Stimulated activated CD8-positive, alpha-beta memory T cell treated with anti-CD3 and anti-CD28 coated beads, Interleukin-7, amount 100 ng/mL, for 1 hour (primary cell): ENCODE data around the gene TLCD3B.
"Not testable (repeated sequence)": the region's sequence is repeated elsewhere in the genome, so short reads cannot be mapped to it uniquely, and the experiment has no call there.

ENCODE experiments used
- DNase-seq, 2 donors: peaks; one replicate each; pipeline ENCODE4 v3.0.0-alpha.2; 2020; ENCODE audit warnings: low read depth in 2 of 2

The TLCD3B gene

DNA sequence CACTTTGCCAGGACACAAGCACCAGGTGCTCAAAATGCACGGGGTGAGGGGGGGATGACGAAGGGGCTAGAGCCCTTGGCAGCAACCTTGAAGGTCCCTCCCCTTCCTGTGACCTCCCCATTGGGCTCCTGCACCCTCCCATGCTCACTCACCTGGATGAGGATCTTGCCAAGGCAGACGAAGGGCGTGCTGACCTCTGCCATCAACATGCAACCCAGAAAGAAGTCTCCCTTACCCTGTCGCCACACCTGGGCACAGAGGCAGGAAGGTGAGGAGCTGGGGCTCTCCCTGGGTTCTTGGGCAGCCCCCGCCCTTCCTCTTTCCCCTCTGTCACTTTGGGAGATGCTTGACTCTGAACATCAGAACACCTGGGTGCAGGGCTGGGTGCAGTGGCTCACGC, 5.5 kb downstream of the TLCD3B start:
- no peak for DNase-seq

DNA sequence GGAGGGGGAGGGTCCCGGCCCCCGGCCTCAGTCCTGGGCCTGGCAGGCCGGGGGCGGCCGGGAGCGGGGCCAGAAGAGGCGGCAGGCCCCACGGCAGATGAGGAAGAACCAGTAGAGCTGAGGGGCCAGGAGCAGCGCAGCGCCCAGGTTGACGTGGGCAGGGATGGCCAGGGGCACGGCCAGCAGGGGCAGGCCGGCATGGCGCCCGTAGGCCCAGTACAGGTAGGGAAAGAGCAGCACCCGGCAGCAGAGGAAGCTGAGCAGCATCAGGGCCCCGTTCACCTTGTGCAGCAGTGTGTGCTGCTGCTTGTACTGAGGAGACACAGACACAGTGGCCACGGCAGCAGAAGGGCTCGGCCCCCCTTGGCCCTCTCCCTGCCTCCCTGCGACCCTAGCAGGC, 5.9 kb downstream of the TLCD3B start:
- no peak for DNase-seq

DNA sequence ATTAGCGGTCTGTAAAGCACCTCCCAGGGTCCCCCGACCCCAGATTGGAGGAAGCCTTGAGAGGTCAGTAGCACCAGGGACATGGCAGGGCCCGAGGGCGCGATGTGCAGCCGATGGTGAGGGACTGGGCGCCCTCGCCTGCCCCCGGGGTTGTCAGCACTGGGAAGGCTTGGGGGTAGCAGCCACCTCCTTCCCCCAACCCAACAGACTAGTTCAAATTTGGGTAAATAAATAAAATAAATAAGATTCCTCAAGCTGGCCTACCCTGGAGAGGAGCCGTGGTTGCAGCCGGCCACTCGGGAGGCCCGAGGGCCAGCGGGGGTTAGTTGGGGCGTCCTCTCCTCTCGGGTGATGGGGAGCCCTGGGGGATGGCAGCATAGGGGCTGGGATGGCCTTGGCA, 6.6 kb downstream of the TLCD3B start:
- DNase-seq = no peak

DNA sequence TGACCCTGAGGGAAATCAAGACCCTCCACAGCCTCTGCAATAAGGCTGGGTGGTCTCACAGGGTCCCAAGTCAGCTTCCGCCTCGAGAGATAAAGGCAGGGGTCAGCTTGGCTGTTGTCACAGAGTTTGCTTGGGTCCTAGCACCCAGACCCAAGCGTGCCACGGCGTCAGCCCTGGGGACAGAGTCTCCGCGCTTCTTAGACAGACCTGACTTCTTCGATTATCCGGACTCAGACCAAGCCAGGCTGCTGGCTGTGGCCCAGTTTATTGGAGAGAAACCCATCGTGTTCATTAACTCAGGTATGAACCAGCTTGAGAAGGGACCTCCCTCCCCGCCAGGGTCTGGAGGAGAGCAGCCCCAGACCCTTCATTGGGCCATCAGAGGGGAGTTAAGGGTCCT, 7.5 kb downstream of the TLCD3B start:
- DNase-seq = no peak

DNA sequence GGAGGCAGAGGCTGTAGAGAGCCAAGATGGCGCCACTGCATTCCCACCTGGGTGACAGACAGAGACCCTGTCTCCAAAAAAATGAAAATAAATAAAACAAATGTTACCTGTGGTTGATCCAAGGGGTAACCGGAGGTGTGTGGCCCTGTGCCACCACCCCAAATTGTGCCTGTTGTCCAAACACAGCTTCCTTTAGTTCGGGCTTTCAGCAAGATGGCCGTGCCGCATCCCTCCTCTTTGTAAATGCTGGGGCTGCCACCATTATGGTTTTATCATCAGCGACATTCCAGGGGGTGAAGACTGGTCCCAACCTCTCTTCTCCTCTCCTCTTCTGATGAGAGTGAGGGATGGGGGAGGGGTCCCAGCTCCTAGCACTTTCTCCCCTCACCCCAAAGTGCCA, 8.2 kb downstream of the TLCD3B start, which contains the start of gene C16orf92:
Gene C16orf92 (plus strand): TSS at position 312 of the 400 bp plus-strand sequence. CDS start 143 bp downstream, outside the sequence.
- no peak for DNase-seq

DNA sequence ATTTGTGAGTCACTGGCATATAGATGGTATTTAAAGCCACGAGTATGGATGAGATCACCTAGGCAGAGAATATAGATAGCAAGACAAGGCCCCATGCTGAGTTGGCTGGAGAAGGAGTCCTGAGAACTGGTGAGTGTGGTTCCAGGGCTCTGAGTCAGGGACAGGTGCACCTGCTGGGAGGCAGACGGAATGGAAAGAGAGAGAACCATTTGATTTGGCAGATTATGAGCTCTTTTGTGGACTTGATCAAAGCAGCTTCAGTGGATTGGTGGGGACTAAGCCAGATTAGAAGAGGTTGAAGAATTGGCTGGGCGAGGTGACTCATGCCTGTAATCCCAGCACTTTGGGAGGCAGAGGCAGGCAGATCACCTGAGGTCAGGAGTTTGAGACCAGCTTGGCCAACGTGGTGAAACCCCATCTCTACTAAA, 12.3 kb downstream of the TLCD3B start:
- no peak for DNase-seq

DNA sequence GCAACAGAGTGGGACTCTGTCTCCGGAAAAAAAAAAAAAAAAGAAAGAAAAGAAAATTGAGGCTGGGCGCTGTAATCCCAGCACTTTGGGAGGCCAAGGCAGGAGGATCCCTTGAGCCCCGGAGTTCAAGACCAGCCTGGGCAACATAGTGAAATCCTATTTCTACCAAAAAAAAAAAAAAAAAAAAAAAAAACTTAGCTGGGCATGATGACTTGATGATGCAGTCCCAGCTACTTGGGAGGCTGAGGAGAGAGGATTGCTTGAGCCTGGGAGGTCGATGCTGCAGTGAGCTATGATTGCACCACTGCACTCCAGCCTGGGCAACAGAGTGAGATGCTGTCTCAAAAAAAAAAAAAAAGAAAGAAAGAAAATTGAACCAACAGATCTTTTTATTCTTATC, 13.1 kb downstream of the TLCD3B start:
- not testable (repeated sequence) for DNase-seq

DNA sequence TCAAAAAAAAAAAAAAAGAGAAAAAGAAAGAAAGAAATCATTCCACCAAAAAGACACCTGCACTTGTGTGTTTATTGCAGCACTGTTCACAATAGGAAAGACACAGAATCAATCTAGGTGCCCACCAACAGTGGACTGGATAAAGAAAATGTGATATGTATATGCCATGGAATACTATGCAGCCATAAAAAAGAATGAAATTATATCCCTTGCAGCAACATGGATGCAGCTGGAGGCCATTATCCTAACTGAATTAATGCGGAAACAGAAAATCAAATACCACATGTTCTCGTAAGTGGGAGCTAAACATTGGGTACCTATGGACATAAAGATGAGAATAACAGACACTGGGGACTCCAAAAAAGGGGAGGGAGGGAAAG, 13.8 kb downstream of the TLCD3B start:
- no peak for DNase-seq

DNA sequence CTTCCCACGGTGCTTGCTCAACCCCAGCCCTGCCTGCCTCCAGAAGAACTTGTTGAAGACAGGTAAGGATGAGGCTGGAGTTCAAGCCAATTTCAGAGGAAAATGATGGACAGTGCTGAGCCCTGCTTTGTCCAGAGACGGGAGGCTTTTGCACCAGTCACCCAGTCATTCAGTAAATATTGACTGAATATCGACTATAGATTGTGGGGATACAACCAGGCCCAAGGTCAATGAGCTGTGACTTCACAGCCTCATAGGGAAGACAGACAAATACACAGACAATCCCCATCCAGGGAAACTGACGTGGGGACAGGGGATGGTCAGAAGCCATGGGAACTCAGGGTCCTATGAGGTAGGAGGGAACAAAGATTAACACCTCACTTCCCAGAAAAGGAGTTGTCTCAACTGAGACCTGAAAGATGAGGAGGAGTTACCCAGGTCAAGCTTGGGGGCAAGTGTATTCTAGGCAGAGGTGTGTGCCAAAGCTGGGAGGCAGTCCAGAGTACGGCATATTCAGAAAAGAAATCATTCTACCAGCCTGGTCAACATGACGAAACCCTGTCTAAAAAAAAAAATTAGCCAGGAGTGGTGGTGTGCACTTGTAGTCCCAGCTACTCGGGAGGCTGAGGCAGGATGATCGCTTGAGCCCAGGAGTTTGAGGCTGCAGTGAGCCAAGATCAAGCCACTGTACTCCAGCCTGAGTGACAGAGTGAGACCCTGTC, 14.4 kb downstream of the TLCD3B start:
- DNase-seq = no peak

DNA sequence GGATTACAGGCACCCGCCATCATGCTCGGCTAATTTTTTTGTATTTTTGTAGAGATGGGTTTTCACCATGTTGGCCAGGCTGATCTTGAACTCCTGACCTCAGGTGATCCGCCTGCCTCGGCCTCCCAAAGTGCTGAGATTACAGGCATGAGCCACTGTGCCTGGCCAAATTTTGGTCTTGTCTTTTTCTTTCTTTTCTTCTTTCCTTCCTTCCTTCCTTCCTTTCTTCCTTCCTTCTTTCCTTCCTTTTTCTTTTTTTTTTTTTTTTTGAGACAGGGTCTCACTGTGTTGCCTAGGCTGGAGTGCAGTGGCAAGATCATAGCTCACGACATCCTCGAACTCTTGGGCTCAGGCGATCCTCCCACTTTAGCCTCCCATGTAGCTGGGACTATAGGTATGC, 15.6 kb downstream of the TLCD3B start:
- DNase-seq = not testable (repeated sequence)

DNA sequence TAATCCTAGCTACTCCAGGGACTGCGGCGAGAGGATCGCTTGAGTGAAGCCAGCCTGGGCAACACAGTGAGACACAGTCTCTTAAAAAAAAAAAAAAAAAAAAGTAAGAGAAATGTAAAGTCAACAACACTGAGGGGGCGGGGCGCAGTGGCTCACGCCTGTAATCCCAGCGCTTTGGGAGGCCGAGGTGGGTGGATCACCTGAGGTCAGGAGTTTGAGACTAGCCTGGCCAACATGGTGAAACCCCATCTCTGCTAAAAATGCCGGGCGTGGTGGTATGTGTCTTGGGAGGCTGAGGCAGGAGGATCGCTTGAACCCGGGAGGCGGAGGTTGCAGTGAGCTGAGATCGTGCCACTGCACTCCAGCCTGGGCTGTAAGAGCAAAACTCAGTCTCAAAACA, 18.5 kb downstream of the TLCD3B start:
- not testable (repeated sequence) for DNase-seq

DNA sequence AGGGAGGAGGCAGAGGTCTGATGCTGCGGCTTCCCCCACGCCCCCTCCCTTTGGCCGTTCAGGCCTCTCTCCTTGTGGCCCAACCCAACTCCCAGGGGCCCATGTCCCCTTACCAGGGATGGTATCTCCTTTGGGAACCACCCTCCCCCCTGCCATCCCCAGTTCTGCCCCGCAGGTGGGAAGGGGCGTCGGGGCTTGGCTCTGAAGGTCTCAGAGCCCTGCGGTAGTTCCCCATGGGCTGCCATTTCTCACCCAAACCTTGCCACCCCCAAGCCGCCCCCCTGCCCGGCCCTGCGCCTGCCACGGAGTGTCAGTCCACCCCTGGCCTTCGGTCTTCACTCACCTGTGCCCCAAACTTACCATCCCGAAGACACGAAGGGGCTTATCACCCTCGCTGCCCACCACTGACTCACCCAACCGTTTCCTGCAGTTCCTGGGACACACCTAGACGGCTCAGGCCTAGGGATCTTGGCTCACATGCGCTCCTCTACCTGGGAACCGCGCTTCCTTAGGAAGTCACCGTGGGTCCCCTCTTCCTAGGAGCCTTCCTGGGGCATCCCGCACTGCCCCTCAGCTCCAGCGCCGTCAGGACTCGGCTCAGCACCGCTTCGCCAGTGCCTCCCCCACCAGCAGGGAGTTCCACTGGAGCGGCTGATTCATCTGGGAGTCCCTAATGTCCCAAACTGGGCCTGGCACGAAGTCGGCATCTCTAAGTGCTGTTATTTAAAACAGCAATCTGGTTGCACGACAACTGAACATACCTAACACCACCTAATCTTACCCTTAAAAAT, 19.2 kb downstream of the TLCD3B start:
- no peak for DNase-seq

DNA sequence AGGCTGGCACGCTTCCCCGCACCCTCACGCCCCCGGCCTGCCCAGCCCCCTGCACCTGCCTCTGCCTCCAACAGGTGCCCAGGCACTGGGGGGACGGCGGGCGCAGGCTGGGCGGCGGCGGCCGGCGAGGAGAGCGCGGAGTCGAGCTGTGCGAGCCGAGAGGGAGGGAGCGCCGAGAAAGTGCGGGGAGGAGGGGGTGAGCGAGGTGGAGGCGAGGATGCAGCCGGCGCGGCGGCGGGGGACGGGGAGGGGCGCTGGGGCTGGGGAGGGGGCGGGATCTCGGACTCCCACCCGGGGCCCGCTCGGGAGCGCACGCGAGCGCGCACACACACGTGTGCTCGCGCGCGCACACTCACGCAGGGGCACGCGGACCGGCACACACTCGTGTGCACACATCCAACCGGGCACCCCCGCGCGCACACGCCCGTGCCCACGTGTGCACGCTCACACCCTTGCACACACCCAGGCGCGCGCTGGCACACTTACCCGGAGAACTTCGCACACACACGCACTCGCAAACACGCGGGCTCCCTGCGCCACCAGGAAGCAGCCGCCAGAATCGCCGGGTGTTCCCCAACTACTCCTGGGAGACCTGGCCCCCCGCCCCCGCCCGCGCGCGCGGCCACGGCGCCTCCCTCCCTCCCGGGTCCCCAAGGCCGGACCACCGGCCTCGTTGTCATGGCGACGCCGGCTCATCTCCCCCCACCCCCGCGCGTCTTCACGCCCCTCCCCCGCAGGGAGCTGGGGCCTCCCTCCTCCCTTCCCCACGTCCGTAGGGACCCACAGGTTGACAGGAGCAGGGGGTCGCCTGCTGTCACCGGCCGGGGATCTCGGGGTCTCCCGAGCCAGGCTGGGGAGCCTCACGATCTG, 20.0 kb downstream of the TLCD3B start, which contains the start of gene DOC2A:
Gene DOC2A (minus strand): TSS at position 184 of the 870 bp plus-strand sequence. CDS start 805 bp downstream, outside the sequence.
- no peak for DNase-seq

DNA sequence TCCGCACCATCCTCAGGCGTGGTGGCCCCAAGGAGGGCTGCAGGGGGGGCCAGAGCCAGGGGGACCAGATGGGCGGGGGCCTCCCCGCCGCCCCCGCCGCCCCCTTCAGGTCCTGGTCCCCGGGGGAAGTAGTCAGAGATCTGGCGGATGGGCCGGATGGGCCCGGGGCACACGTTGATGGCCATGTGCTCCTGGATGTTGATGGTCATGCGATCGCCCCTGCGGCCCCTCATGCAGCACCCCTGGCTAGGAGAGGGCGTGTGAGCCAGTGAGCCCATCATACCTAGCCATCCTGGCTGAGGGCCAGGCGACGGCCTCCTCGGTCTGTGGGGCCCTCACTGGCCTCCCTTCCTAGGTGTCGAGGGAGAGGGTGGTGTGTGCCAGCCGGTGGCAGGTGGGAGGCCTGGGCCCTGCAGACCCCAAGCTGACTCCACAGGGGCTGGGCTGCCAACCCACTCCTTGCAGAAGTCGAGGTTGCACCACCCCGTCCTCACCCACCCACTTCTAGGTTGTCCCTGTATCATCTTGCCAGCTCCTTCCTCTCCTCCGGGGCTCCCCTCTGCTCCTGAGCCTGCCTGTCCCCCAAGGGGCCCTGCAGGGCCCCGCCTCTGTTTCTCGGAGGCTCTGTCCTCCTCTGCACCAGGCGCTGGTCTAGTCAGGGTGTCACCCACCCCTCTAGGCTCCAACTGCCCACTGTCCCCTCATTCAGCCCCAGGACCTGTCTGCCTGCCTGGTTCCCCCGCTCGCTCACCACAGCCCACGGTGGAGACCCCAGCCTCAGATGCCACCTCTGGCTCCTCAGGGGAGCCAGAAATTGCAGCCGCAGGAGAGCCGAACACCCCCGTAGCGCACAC, 20.9 kb downstream of the TLCD3B start:
- no peak for DNase-seq

DNA sequence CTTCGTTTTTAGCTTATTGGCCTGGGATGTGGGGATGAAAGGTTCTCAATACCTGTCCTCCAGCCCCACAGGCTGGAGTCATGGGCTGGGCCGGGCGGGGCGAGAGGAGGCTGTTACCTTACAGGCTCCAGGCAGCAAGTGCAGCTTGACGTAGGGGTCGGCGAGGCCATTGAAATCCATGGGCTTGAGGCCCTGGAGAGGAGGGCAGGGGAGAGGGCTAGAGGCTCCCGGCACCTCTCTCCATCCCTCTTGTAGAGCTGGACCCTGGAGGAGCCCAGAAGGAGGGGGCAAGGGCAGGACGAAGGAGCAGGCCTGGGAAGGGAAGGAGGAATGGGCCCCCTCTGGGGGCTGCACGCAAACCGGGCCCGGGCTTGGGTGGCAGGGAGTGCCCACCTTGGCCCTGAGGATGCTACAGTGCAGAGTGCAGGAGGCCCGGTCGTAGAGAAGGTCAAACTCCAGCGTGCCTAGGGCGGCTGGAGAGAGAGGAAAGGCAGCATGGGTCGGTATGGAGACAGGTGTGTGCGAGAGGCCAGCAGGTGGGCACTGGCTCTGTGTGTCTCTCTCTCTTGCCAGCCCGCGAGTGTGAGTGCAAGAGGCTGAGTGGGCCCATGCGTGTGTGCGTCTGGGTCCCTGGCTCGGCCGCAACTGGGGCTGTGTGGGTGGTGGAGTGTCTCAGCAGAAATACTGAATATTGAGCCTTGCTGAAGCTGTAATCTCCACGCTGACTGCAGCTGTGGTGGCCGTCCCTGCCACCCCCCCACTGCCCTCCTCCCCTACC, 21.8 kb downstream of the TLCD3B start:
- no peak for DNase-seq

DNA sequence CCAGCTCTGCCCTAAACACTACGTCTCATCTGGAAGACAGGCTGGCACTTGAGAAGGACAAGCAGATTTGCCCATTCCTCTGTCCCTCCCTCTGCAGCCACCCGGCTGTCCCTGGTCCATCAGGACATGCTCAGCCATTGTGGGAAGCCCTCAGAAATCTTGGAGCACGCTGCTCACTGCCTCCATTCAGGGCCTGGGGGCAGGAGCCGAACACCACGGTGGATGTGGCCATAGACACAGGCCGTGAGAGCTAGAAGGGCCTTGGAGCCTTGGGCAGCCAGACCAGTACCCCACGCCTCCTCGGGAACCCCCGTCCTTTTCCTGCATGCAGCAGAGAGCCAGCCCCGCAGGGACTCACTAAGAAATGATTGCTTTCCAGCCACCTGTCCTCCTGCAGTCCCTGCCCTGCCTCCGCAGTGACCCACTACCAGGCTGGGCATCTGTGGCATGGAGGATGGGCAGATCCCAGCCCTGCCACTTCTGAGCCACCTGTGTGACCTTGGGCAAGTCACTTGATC, 23.6 kb downstream of the TLCD3B start:
- DNase-seq = no peak

DNA sequence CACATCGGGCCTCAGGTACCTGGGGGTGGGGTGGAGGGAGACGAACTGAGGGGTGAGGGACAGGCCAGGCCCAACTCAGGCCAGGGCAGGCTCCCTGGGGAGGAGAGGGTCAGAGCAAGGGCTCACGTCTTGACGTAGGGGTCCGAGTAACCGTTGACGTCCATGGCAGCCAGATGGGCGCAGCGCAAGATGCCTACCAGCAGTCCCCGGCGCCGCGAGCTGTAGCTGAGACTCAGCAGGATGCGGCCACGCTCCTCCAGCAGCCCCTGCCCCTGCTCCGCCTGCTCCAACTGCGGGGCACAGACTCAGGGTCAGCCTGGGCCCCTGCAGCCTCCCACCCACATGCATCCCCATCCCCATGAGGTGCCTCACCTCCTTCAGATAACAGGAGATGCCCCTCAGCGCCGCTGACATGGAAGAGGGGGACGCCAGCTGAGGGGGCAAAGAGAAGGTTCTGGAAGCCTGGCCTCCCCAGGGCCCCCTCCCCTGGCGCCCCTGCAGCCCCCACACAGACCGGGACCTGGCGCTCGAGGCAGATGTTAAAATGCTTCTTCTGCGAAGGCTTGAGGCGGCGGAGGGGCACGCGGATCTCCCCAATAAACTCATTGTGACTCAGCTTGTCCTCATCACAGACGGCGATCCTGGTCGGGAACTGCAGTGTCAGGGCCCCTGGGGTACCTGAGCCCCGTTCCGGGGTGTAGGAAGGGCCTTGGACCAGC, 24.3 kb downstream of the TLCD3B start:
- DNase-seq = no peak

DNA sequence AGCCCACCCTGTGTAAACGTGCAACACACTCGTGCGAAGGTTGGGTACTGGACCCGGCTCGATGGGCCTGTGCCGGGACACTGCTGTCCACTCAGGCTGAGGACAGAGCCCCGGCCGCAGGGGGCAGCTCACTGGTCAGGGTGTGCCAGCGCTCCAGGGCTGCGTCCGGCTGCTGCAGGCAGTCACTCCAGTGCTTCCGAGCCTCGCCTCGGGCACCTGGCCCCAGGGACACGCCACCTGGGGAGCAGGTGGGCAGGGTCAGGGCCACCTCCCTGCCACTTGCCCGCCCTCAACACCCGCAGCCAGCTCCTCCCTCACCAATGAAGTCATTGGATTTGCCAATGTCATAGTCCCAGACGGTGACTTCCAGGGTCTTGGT, 25.0 kb downstream of the TLCD3B start:
- no peak for DNase-seq

DNA sequence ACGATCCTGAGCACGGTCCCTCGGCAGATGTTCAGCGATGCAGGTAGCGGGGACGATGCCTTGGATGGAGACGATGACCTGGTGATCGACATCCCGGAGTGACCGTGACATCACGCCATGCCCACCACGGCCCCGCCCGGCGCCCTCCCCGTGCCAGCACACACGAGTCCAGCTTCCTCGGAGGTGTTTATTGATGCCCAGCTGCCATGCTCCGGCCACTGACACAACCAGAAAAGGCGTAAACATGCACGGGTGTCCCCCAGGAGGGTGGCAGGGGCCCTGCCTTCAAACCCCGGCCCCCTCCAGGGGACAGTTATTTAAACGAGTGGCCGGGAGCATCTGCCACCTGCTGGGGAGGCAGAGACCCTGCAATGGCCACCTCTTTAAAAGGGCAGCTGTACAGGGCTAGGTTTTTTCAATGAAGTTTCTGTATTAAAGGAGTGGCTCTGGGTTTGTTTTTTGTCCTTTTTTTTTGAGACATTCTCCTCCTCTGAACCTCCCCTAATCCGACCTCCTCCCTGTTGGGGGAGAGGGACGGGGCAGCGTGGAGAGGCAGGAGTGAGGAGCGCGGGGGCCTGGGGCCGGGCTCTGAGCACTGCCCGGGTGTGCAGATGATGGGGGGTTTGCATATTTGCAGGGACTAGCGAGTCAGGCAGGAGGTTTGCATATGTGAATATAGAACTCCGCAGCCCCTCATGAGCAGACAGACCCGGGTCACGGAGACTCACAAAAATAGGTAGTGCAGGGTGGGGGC, 25.6 kb downstream of the TLCD3B start:
- peak in 1 of 2 donors; percentile 19 for DNase-seq
